Gastroesophageal sphincter (tissue), 4 donors: Measurements from ENCODE around the gene PAX5. TPM values are rescaled to one million over a fixed set of nuclear protein-coding genes. Genes with fewer than 3 reads are reported as not detected.

Experiments
- ATAC-seq: fragments of 150-250 bp; one replicate; pipeline ENCODE4 v1.9.1; 2016; ENCODE audit warnings: mild to moderate bottlenecking, moderate library complexity
- H3K27ac ChIP-seq, 4 donors: fragments of 200-600 bp; sonication (generic) in 3 of 4; 1 replicate in 3 of 4; 2 replicates in 1 of 4; pipeline ENCODE4 v1.5.1; 2016 to 2019
- H3K27me3 ChIP-seq: fragments of 200-600 bp; sonication (generic); one replicate; pipeline ENCODE4 v1.5.1; 2019
- H3K36me3 ChIP-seq, 2 donors: fragments of 200-600 bp; sonication (generic); one replicate each; pipeline ENCODE4 v1.5.1; 2019; ENCODE audit warnings: control low read depth in 1 of 2
- H3K4me1 ChIP-seq, 3 donors: fragments of 200-600 bp; sonication (generic); 1 replicate in 2 of 3; 2 replicates in 1 of 3; pipeline ENCODE4 v1.5.1; 2016 to 2019; ENCODE audit warnings: control low read depth in 2 of 3
- H3K4me3 ChIP-seq, 2 donors: fragments of 200-600 bp; sonication (generic); one replicate each; pipeline ENCODE4 v1.5.1; 2019; ENCODE audit warnings: mild to moderate bottlenecking in 1 of 2, moderate library complexity in 1 of 2
- H3K9me3 ChIP-seq, 3 donors: fragments of 200-600 bp; sonication (generic); one replicate each; pipeline ENCODE4 v1.5.1; 2017 to 2019; ENCODE audit warnings: control low read depth in 2 of 3
- EP300 ChIP-seq: sonication (generic); formaldehyde crosslinking; IDR thresholded peaks from one replicate; pipeline ENCODE4 v1.6.1; 2017; ENCODE audit warnings: antibody characterized with exemption, mild to moderate bottlenecking
- POLR2A ChIP-seq, 2 donors: fragments of 450-650 bp; IDR thresholded peaks; one replicate each; pipeline ENCODE4 v1.6.1; 2017; ENCODE audit warnings: antibody characterized with exemption in 2 of 2, mild to moderate bottlenecking in 2 of 2, moderate library complexity in 1 of 2
- POLR2AphosphoS5 ChIP-seq: sonication (generic); formaldehyde crosslinking; IDR thresholded peaks from one replicate; pipeline ENCODE4 v1.6.1; 2017; ENCODE audit warnings: antibody characterized with exemption
- WGBS, 2 donors: methylation state at CpG; one replicate each; pipeline ENCODE4 v1.1.5; 2018; ENCODE audit warnings: low coverage in 1 of 2; 5-methylcytosine and 5-hydroxymethylcytosine counted together
- total RNA-seq, 4 donors: library from RNA; depleted of rRNA; stranded (reverse); fragments of >200 nt; gene quantifications; one replicate each; pipeline ENCODE4 v1.1.0, GENCODE V29; 2016
- TF ChIP-seq, protein P1 (sequence below), 4 experiments: fragments of 200-600 bp in 2 of 4; fragments of 450-650 bp in 2 of 4; sonication (generic) in 1 of 4; IDR thresholded peaks; one replicate each; pipeline ENCODE4 v1.5.1; 2017 to 2019; ENCODE audit warnings: antibody characterized with exemption in 4 of 4, mild to moderate bottlenecking in 2 of 4, moderate library complexity in 2 of 4

Gene PAX5
- total RNA-seq, 4 donors from 2014 or later, result under 0.01 TPM; not detected in 3

GRCh38 chr9:37033141-37033540 is 927 bp downstream of the PAX5 start:
- no peak for ATAC-seq
- WGBS, 2 donors, result 35 to 39% methylated on average over 2 to 5 of the region's 6 CpGs
- peaks cover 100% of the 10 kb centered on the region for H3K27me3 ChIP-seq

GRCh38 chr9:37032713-37033112 is 1.4 kb downstream of the PAX5 start:
- H3K36me3 ChIP-seq, result no peaks in the 10 kb centered on the region
- TF ChIP-seq POLR2A (IDR thresholded peaks at IDR 0.05), result no peak
- ATAC-seq, result no peak
- no peak overlapping the region for H3K4me3 ChIP-seq
- H3K4me1 ChIP-seq, result peaks cover 0 to 65% (median 28%) of the 10 kb centered on the region in 3 donors
- H3K27ac ChIP-seq, result no peak overlapping the region
- 100% methylated on average over 1 of the region's 3 CpGs; no CpG with 5 or more reads in 1 of the 2 donors for WGBS, 2 donors
- peaks cover 100% of the 10 kb centered on the region for H3K27me3 ChIP-seq
- peaks cover 0 to 7% (median 0%) of the 10 kb centered on the region in 3 donors for H3K9me3 ChIP-seq

More at GRCh38 chr9:37033141-37033540, 927 bp downstream of the PAX5 start:
- Histone ChIP-seq H3K4me1 (peaks cover 0 to 65% (median 30%) of the 10 kb centered on the region in 3 donors), H3K9me3 (peaks cover 0 to 5% (median 0%) of the 10 kb centered on the region in 3 donors), H3K36me3 (no peaks in the 10 kb centered on the region), H3K4me3 (no peak overlapping the region), H3K27ac (no peak overlapping the region)
- TF ChIP-seq EP300 (no peak), POLR2AphosphoS5 (no peak), POLR2A (IDR thresholded peaks at IDR 0.05) (no peak)
- TF ChIP-seq, protein P1, sequence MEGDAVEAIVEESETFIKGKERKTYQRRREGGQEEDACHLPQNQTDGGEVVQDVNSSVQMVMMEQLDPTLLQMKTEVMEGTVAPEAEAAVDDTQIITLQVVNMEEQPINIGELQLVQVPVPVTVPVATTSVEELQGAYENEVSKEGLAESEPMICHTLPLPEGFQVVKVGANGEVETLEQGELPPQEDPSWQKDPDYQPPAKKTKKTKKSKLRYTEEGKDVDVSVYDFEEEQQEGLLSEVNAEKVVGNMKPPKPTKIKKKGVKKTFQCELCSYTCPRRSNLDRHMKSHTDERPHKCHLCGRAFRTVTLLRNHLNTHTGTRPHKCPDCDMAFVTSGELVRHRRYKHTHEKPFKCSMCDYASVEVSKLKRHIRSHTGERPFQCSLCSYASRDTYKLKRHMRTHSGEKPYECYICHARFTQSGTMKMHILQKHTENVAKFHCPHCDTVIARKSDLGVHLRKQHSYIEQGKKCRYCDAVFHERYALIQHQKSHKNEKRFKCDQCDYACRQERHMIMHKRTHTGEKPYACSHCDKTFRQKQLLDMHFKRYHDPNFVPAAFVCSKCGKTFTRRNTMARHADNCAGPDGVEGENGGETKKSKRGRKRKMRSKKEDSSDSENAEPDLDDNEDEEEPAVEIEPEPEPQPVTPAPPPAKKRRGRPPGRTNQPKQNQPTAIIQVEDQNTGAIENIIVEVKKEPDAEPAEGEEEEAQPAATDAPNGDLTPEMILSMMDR (IDR thresholded peaks at IDR 0.05), result no peak

- Histone ChIP-seq H3K9me3 (peaks cover 0 to 7% (median 0%) of the 10 kb centered on the region in 3 donors), H3K27ac (no peak overlapping the region), H3K27me3 (peaks cover 100% of the 10 kb centered on the region), H3K36me3 (no peaks in the 10 kb centered on the region), H3K4me1 (peaks cover 0 to 65% (median 30%) of the 10 kb centered on the region in 3 donors), H3K4me3 (no peak overlapping the region)
- no peak for ATAC-seq
- TF ChIP-seq, protein P1 (IDR thresholded peaks at IDR 0.05), result no peak
- no peak for TF ChIP-seq EP300
- TF ChIP-seq POLR2AphosphoS5, result no peak
- TF ChIP-seq POLR2A (IDR thresholded peaks at IDR 0.05), result no peak
- 17 to 21% methylated on average over 4 of the region's 6 CpGs for WGBS, 2 donors
These were observed 2.2 kb downstream of the PAX5 start for GRCh38 chr9:37031902-37032301.

DNA sequence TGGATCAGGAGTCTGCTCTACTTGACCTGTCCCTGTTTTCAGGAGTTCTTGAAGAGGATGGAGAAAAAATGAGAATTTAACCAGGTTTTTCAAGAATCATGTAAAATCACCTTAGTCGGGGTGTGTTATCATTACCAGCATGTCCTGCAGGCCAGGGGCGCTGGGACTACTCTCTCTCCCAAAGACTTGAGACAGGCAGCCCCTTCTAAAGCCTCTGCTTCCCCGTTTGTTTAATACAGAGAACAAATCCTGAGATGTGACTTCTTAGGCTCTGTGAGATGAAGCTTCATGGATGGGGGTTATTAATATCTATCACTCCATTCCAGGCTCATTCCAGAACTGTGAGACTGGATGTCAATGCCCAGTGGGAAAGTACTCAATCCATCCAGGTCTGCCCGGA is 3.0 kb downstream of the PAX5 start:
- no peak overlapping the region for H3K4me3 ChIP-seq
- peaks cover 0 to 7% (median 0%) of the 10 kb centered on the region in 3 donors for H3K9me3 ChIP-seq
- 40 to 48% methylated on average over 3 to 4 of the region's 4 CpGs for WGBS, 2 donors
- no peak for ATAC-seq
- H3K27me3 ChIP-seq, result peaks cover 100% of the 10 kb centered on the region
- H3K4me1 ChIP-seq, result peaks cover 0 to 65% (median 33%) of the 10 kb centered on the region in 3 donors
- H3K27ac ChIP-seq, result no peak overlapping the region
- no peak for TF ChIP-seq POLR2AphosphoS5
- TF ChIP-seq POLR2A (IDR thresholded peaks at IDR 0.05), result no peak
- TF ChIP-seq EP300, result no peak
- TF ChIP-seq, protein P1 (IDR thresholded peaks at IDR 0.05), result no peak
- no peaks in the 10 kb centered on the region for H3K36me3 ChIP-seq

- no peak for ATAC-seq
- H3K4me1 ChIP-seq, result peaks cover 0 to 65% (median 35%) of the 10 kb centered on the region in 3 donors
- H3K36me3 ChIP-seq, result no peaks in the 10 kb centered on the region
- TF ChIP-seq EP300 (no peak), POLR2A (IDR thresholded peaks at IDR 0.05) (no peak), POLR2AphosphoS5 (no peak)
- TF ChIP-seq, protein P1 (IDR thresholded peaks at IDR 0.05), result no peak
- H3K27me3 ChIP-seq, result peaks cover 100% of the 10 kb centered on the region
- 0% methylated on average over 2 to 3 of the region's 7 CpGs for WGBS, 2 donors
- peaks cover 0 to 7% (median 0%) of the 10 kb centered on the region in 3 donors for H3K9me3 ChIP-seq
- H3K27ac ChIP-seq, result no peak overlapping the region
- no peak overlapping the region for H3K4me3 ChIP-seq
These were observed 3.5 kb downstream of the PAX5 start for GRCh38 chr9:37030611-37030939.
